ENCODE measurements around the gene NTM. TPM values are rescaled to one million over a fixed set of nuclear protein-coding genes. Genes with fewer than 3 reads are reported as not detected.

The NTM gene

Small RNAs within 50 kb of the gene (small RNA-seq; reads per million reads assigned to genes)
- not detected for gene RNU6ATAC12P (ENCODE audit: low read depth)

Data from mesenchymal stem cell (in vitro differentiated cells and primary cell).